Measurements from ENCODE around the gene SGTA. TPM values are rescaled to one million over a fixed set of nuclear protein-coding genes. Genes with fewer than 3 reads are reported as not detected.

Gene SGTA
- total RNA-seq, 2 experiments from 2014 or later, result 49.3 to 58.6 TPM

DNA sequence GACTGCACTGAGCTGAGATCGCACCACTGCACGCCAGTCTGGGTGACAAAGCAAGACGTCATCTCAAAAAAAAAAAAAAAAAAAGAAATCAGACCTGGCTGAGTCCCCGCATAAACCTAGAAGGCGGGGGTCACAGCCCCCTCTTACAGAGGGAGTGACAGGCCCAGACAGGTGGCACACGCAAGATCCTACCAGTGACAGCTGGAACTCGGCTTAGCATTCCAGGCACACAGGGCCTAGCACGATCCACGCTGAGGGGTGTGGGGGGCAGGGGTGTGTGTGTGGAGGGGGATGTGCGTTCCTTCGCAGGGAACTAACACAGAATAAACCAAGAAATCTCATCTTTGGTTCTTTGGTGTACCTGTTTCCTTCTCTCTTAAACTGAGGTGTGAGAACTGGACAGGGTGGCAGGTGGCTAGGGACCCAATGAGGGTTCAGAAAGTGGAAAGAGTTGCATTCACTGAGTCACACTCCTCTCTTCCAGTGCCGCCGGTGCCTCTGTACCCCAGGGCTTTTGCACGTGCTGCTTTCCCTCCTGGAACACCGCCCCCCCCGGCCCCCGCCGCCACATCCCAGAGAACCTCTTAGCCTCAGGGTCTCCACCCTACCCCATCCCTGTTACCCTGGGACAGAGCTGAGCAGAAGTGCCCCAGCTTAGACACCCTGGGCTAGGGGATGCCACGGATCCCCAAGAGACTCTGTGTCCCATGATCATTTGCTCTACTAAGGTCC, 5.0 kb downstream of the SGTA start:
- Mint-ChIP-seq H3K27ac (no peak overlapping the region), H3K9me3 (ENCODE audit: low read depth) (no peaks in the 10 kb centered on the region), H3K27me3 (no peaks in the 10 kb centered on the region), H3K36me3 (peaks cover 10% of the 10 kb centered on the region), H3K4me1 (peaks cover 45% of the 10 kb centered on the region), H3K4me3 (no peak overlapping the region)
- ATAC-seq (no peak), DNase-seq (no peak)
- CTCF ChIA-PET, result interaction anchor here (1.1 kb wide), 2 partner anchors 19 to 130 kb away, joined by 3 to 4 read pairs; no protein-coding TSS in a partner anchor

DNA sequence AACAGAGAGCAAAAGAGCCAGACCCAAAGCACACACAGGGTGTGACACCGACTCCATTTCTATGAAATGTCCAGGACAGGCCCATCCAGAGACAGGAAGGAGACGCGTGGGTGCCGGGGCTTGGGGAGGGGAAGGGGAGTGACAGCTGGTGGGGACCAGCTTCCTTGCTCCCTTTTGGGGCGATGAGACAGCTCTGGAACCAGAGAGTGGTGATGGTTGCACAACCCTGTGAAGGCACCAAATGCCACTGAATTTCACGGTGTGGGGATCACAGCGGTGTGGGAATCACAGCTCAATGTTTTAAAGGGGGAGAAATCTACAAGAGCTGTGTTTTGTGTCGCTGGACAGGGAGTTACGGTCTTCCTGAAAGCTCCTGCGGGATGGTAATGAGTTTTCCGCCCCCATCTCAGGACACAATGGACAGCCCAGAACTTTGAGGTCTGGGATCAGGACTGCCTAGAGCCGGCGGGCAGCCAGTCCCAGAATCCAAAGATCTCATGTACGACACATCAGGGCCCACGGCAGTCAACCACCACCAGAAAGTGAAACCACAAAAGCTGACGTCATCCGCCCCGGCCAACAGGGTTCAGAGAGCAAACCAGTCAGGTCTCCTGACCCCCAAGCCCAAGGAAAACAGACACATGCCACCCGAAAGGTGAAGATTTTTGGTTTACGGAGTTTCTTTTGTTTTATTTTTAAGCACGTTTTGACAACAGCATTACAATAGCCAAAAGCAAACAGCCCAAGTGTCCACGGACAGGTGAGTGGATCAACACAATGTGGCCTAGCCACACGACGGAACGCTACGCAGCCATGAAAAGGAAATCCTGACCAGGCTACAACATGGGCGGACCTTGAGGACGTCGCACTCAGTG, 7.3 kb downstream of the SGTA start:
- DNase-seq (peak; percentile 89), ATAC-seq (peak; percentile 88)
- peaks cover 12% of the 10 kb centered on the region for H3K36me3 Mint-ChIP-seq
- CTCF ChIA-PET, result interaction anchor here (1.3 kb wide), 1 partner anchor 127 kb away, joined by 7 read pairs; no protein-coding TSS in a partner anchor
- no peaks in the 10 kb centered on the region for H3K9me3 Mint-ChIP-seq (ENCODE audit: low read depth)
- H3K4me3 Mint-ChIP-seq, result peak overlapping the region; percentile 69
- no peaks in the 10 kb centered on the region for H3K27me3 Mint-ChIP-seq
- peak overlapping the region; percentile 85 for H3K27ac Mint-ChIP-seq
- peaks cover 31% of the 10 kb centered on the region for H3K4me1 Mint-ChIP-seq

DNA sequence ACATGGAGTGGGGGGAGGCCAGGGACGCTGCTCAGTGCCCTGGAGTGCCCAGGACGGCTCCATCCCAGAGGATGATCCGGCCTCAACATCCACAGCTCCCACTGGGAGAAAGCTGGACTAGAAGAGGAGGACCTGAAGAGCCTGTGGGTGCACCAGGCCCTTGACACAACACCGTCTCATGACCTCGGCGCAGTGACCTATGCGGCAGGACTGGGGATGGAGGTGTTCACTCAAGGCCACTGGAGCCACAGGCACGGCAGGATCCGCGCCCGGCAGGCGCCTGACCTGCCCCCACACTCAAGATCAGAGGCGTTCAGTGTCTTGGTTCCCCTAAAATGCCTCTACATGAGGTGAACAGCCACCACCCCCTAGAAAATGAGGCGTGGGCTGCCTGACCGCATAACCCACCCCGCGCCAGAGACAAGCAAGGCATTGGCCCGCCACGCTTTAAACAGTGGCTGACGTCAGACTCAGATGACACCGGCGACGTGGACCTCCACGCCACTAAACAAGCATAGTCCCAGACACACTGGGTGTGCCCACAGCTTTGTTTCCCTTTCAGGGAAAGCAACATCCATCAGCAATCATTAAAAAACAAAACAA, 8.0 kb downstream of the SGTA start:
- H3K4me3 Mint-ChIP-seq, result peak overlapping the region; percentile 69
- ATAC-seq (no peak), DNase-seq (no peak)
- H3K9me3 Mint-ChIP-seq (ENCODE audit: low read depth), result no peaks in the 10 kb centered on the region
- H3K27me3 Mint-ChIP-seq, result no peaks in the 10 kb centered on the region
- peak overlapping the region; percentile 85 for H3K27ac Mint-ChIP-seq
- CTCF ChIA-PET, result interaction anchor here (1.3 kb wide), 1 partner anchor 127 kb away, joined by 7 read pairs; no protein-coding TSS in a partner anchor
- peaks cover 26% of the 10 kb centered on the region for H3K4me1 Mint-ChIP-seq
- H3K36me3 Mint-ChIP-seq, result peaks cover 12% of the 10 kb centered on the region

DNA sequence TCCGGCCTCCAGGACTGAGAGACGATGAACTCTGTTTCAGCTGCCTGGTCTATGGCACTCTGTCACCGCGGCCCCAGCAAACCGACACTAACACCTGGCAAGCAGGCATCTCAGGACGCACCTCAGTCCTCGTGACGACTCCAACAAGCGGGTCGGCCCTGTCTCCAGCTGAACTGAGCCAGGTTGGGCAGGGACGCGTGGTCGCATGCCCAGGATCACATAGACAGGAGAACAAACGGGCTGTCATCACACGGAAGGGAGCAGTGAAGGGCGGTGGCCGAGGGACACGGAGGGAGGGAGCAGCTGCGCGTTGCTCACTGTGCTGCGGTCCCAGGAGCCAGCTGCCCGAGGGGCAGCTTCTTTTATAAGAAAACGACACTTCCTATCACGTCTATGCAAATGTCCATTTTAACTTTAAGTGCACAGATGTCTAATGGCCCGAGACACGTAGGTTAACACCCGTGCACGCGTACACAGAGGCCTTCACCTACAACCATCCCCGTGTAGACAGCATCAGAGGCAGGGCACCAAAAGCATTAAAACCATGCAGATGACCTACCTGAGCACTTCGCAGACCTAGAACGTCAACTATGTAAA, 8.9 kb downstream of the SGTA start:
- DNase-seq (no peak), ATAC-seq (no peak)
- no peak overlapping the region for H3K4me3 Mint-ChIP-seq
- peaks cover 10% of the 10 kb centered on the region for H3K36me3 Mint-ChIP-seq
- no peaks in the 10 kb centered on the region for H3K27me3 Mint-ChIP-seq
- H3K4me1 Mint-ChIP-seq, result peaks cover 24% of the 10 kb centered on the region
- no peak overlapping the region for H3K27ac Mint-ChIP-seq
- CTCF ChIA-PET, result no interaction called here
- H3K9me3 Mint-ChIP-seq (ENCODE audit: low read depth), result no peaks in the 10 kb centered on the region

DNA sequence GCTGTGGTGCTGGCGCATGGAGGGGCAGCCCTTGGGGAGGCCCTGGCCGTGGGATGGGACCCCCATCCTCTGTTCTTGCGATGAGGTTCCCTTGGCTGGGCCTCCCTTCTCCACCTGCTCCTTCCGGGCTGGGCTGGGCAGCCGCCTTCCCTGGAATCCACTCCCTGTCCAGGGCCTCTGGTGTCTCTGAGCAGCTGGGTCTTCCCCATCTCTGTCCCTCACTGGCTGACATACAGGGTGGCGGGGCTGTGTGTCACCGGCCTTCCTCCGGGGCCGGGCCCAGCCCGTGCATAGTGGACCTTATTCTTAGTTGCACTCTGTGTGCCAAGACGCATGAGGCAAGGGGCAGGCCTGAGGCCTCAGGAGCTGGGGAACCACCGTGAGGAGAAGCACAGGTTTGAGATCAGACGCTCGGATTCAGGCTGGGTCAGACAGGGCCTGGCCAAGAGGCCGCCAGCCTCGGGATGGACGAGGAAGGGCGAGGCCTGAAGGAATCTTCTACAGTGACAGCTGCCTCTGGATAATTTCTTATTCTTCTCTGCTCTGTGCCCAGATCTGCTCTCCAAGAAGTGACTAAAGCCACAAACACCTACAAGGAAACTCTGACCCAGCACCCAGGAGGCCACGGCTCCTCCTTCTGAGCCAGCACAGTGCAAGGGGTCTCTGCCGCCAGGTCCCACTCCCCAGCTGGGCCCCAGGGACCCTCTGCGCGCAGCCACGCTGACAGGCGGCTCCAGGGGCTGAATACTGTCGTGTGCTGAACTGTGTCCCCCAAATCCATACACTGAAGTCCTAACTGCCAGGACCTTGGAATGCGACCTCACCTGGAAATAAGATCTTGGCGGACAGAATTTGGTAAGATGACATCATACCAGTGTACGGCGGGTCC, 11.0 kb downstream of the SGTA start:
- no peak for ATAC-seq
- no peak for DNase-seq
- Mint-ChIP-seq H3K36me3 (peaks cover 7% of the 10 kb centered on the region), H3K27ac (no peak overlapping the region), H3K9me3 (ENCODE audit: low read depth) (no peaks in the 10 kb centered on the region), H3K4me3 (no peak overlapping the region), H3K27me3 (no peaks in the 10 kb centered on the region), H3K4me1 (peaks cover 22% of the 10 kb centered on the region)
- CTCF ChIA-PET, result no interaction called here

DNA sequence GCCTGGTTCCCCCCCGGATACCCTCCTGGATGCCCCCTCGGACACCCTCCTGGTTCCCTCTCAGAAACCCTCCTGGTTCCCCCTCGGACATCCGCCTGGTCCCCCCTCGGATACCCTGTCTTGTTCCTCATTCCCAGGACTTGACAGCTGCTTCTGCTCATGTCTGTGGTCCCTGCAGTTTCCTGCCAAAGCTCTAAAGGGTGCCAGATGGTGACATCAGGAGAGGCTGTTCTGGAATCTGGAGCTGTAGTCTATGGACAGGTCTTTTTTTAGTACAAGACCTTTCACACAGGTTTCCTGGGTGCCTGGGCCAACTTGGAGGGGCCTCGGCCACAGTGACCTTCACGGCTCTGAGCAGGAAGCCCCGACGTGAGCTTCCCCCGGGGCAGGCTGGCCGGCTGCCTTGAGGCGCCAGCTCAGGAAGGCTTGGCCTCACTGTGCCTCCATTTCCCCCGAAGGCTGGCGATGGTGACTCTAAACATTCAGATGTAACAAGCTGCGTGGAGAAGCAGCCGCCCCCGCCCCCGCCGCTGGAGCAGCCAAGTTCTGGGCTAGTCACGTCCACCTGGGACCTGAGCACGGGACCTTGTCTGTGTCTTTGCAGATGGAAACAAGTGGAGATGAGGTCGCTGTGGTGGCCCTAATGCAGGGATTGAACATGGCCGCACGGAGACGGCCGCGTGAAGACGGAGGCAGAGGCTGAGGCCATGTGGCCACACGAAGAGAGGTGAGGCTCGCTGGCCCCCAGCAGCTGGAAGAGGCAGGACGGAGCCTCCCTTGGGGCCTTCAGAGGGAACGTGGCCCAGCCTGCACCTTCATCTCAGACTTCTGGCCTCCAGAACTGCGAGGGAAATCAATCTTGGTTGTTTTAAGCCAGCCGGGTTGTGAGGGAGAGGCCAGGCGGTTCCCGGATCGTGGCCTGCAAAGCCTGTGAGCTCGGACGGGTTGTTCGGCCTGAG, 12.7 kb downstream of the SGTA start:
- Mint-ChIP-seq H3K4me3 (no peak overlapping the region), H3K4me1 (peaks cover 9% of the 10 kb centered on the region), H3K9me3 (ENCODE audit: low read depth) (no peaks in the 10 kb centered on the region), H3K27me3 (no peaks in the 10 kb centered on the region), H3K36me3 (peaks cover 4% of the 10 kb centered on the region), H3K27ac (no peak overlapping the region)
- CTCF ChIA-PET, result no interaction called here
- no peak for DNase-seq
- ATAC-seq, result no peak

DNA sequence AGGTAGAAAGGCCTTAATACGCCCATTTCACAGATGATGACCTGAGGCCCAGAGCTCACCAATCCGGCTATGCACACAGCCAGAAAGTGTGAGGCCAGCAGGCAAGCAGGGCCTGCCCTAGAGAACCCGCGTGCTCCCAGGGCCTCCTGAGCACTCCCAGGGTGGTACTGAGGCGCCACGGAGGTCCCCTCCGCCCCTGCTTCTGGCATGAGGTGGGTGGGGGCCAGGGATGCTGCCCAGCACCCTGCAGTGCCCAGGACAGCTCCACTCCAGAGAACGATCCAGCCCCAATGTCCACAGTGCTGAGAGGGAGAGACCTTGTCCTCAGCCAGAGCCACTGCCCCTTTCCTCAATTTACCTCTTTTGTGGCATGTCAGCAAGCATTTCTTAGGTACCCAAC, 13.9 kb downstream of the SGTA start:
- H3K36me3 Mint-ChIP-seq, result peaks cover 6% of the 10 kb centered on the region

DNA sequence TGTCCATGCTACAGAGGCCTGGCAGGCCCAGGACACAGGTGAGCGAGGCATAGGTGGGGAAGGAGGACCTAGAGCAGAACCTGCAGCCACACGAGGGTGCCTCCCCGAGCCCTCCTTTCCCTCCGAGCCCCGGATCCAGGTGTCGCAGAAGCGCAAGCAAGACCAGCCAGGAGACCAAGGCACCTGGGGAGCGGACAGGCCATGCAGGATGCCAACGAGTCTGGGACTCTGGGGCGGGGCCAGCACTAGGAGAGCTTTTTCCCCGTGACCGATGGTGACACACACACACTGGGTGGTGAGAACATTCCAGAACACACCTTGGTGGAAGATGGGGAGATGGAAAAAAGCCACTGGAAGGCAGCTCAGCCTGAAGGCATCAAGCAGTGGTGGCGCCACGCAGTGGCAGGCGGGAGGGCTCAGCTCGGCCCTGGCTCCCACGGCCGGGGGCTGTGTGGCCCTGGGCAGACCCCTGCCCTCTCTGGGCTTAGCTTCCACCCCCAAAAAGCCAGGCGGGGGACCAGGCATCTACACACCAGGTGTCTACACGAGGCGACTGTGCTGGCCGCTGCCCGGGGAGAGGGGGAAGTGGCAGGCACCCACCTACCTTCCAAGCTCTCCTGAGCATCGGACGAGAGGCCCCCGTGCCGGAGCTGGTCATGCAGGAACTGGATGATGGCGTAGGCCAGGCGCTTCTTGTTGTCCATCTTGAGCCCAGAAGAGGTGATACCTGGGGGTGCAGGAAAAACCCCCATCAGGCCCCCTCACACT, 14.5 kb downstream of the SGTA start:
- no peaks in the 10 kb centered on the region for H3K9me3 Mint-ChIP-seq (ENCODE audit: low read depth)
- peaks cover 6% of the 10 kb centered on the region for H3K36me3 Mint-ChIP-seq
- no peak overlapping the region for H3K27ac Mint-ChIP-seq
- no peak overlapping the region for H3K4me3 Mint-ChIP-seq
- ATAC-seq (no peak), DNase-seq (no peak)
- CTCF ChIA-PET, result interaction anchor here (0.8 kb wide), 1 partner anchor 20 kb away, joined by 3 read pairs; no protein-coding TSS in a partner anchor
- peaks cover 2% of the 10 kb centered on the region for H3K4me1 Mint-ChIP-seq
- H3K27me3 Mint-ChIP-seq, result no peaks in the 10 kb centered on the region

More for the DNA sequence above, 13.9 kb downstream of the SGTA start:
- Mint-ChIP-seq H3K27me3 (no peaks in the 10 kb centered on the region), H3K9me3 (ENCODE audit: low read depth) (no peaks in the 10 kb centered on the region), H3K4me1 (peaks cover 2% of the 10 kb centered on the region), H3K4me3 (no peak overlapping the region), H3K27ac (no peak overlapping the region)
- DNase-seq, result no peak
- CTCF ChIA-PET, result interaction anchor here (0.8 kb wide), 1 partner anchor 20 kb away, joined by 3 read pairs; no protein-coding TSS in a partner anchor
- no peak for ATAC-seq

DNA sequence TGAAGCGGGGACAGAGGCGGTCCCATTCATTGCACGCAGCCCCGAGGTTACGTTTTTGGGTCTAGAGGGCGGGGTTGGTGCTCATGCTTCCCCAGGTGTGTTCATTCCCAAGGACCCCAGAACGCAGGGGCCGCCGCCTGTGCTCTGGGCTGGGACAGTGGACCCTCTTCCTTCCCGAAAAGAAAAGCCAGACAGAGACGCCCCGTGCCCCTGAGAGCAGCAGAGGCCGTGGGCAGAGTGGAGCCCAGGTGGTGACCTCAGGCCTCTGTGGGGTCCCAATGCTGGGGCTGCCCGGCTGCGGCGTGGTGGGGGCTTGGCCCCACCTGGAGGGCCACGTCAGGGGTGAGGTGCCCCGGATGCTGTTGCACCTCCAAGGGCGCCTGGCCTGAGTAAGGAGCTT, 15.4 kb downstream of the SGTA start:
- Mint-ChIP-seq H3K9me3 (ENCODE audit: low read depth) (no peaks in the 10 kb centered on the region), H3K27me3 (no peaks in the 10 kb centered on the region), H3K4me1 (peaks cover 2% of the 10 kb centered on the region), H3K27ac (no peak overlapping the region), H3K36me3 (peaks cover 6% of the 10 kb centered on the region), H3K4me3 (no peak overlapping the region)
- DNase-seq, result no peak
- CTCF ChIA-PET, result no interaction called here
- ATAC-seq, result no peak

DNA sequence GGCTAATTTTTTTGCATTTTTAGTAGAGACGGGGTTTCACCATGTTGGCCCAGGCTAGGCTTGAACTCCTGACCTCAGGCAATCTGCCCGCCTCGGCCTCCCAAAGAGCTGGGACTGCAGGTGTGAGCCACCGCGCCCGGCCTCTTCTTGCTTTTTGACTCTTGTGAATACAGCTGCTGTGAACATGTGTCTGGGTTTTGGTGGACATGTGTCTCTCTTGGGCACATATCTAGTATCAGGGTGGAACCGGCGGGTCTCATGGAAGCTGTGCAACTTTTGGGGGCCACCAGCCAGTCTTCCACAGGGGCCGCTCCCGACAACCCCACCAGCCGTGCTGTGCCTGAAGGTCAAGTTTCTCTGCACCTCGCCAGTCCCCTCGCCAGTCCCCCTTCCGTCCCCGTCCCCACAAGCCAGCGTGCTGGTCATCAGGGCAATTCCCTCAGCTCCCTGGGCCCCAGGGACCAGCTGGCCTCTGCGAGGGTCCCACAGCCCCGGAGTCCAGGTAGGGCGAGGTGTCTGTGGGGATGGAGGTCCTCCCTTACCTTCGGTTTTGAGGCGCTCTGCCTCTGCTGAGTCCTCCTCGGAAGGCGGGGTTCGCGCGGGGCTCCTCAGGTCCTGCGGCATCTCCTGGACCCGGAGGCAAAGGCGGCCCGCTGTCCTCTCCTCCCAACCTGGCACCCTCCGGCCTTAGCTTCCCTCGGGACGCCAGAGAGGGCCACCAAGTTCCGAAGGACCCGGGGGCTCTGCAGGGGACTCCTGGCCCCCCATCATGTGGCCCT, 16.3 kb downstream of the SGTA start:
- no peaks in the 10 kb centered on the region for H3K27me3 Mint-ChIP-seq
- ATAC-seq, result no peak
- CTCF ChIA-PET, result no interaction called here
- H3K4me3 Mint-ChIP-seq, result no peak overlapping the region
- peaks cover 6% of the 10 kb centered on the region for H3K36me3 Mint-ChIP-seq
- no peak for DNase-seq
- H3K9me3 Mint-ChIP-seq (ENCODE audit: low read depth), result no peaks in the 10 kb centered on the region
- no peak overlapping the region for H3K27ac Mint-ChIP-seq
- H3K4me1 Mint-ChIP-seq, result no peaks in the 10 kb centered on the region

Data from activated CD8-positive, alpha-beta memory T cell treated with anti-CD3 and anti-CD28 coated beads, Interleukin-2, amount 10 ng/mL, durations not matched to agents 7 days and 5 days (primary cell).